Stimulated activated naive CD8-positive, alpha-beta T cell treated with anti-CD3 and anti-CD28 coated beads, Interleukin-15, Interleukin-2, amounts not matched to agents 100 ng/mL and 50 ng/mL, for 24 hours (primary cell): Measurements from ENCODE around the gene TBC1D5.

Source experiments
- H3K27ac Mint-ChIP-seq: one replicate; pipeline ENCODE4 v1.8.0; 2021; ENCODE audit warnings: mild to moderate bottlenecking, mixed read lengths
- H3K27me3 Mint-ChIP-seq: one replicate; pipeline ENCODE4 v1.8.0; 2021; ENCODE audit warnings: mixed read lengths
- H3K36me3 Mint-ChIP-seq: one replicate; pipeline ENCODE4 v1.8.0; 2021; ENCODE audit warnings: low read depth, mixed read lengths
- H3K4me1 Mint-ChIP-seq: one replicate; pipeline ENCODE4 v1.8.0; 2021; ENCODE audit warnings: low read depth, mixed read lengths
- H3K4me3 Mint-ChIP-seq: one replicate; pipeline ENCODE4 v1.8.0; 2021; ENCODE audit warnings: mild to moderate bottlenecking, mixed read lengths
- H3K9me3 Mint-ChIP-seq: one replicate; pipeline ENCODE4 v1.8.0; 2021; ENCODE audit warnings: mixed read lengths

Gene TBC1D5

DNA sequence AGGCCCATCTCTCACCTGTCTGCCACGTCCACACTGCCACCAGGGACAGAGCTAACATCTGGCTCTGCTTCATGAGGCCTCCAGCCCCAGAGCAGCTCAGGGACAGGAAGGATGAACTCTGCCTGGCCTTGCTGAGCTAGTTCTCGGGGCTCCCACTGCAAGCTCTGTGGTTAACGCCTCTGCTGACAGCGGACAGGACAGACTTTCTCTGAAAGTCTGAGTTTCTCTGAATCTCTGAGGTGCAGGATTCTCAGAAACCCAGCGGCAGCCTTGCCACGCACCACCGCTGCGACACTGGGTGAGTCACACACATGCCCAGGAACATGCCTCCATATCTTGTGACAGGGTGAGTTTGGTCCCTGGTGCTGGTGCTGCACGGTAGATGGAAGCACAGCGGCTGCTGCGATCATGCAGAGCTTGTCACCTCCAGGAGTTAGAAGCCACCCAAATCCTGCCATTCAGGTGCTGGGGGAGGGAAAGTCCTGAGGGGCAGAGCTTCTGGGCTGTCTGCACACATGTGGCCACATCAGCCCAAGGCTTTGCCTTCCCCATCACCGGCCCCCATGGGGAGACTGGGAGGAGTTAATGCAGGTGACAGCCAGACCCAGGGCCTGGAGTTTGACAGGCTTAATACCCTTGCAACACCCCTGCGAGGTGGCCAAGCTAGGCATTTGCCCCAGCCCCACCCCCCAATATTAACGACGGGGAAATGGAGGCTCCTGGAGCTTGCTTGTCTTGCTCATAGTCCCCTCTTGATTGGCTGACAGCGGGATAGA, 590.6 kb downstream of the TBC1D5 start:
- peak overlapping the region; percentile 87 for H3K27ac Mint-ChIP-seq
- peaks cover 9% of the 10 kb centered on the region for H3K9me3 Mint-ChIP-seq
- peaks cover 39% of the 10 kb centered on the region for H3K36me3 Mint-ChIP-seq
- H3K4me3 Mint-ChIP-seq = peak overlapping the region; percentile 58
- no peaks in the 10 kb centered on the region for H3K27me3 Mint-ChIP-seq
- H3K4me1 Mint-ChIP-seq = peaks cover 29% of the 10 kb centered on the region

DNA sequence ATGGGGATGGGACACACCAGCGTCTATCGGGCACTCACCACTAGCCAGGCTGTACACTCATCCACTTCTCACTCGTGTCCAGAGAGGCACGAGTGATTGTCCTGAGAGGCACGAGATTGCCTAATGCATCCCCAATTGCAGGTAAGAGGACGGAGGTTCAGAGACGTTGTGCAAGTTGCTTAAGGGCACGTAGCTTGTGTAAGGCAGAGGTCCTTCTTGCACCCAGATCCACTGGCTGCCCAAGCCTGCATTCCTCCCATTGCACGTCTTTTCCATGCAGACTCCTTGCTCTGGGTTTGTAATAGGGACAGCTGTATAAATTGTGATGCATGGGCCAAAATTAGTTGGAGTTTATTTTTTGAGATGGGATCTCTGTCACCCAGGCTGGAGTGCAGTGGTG, 593.4 kb downstream of the TBC1D5 start:
- Mint-ChIP-seq H3K27me3 (no peaks in the 10 kb centered on the region), H3K4me3 (no peak overlapping the region), H3K4me1 (peaks cover 39% of the 10 kb centered on the region), H3K27ac (no peak overlapping the region), H3K36me3 (peaks cover 26% of the 10 kb centered on the region), H3K9me3 (peaks cover 9% of the 10 kb centered on the region)

DNA sequence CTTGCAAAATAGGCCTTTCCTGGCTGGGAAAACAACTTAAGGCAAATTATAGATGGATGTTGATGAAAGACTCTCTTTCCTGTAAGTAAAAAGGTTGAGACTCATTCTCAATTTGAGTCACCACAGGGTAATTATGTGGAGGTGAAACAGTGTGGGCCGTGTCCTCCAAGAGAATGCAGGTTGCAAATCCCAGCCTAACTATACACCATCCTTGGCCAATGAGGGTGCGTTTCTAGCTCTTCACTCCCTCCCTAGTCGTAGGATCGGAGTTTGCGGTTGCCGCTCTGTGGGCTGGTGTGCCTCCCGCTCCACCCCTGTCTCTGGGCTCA, 597.8 kb downstream of the TBC1D5 start:
- Mint-ChIP-seq H3K4me3 (no peak overlapping the region), H3K27ac (no peak overlapping the region), H3K9me3 (no peaks in the 10 kb centered on the region)

DNA sequence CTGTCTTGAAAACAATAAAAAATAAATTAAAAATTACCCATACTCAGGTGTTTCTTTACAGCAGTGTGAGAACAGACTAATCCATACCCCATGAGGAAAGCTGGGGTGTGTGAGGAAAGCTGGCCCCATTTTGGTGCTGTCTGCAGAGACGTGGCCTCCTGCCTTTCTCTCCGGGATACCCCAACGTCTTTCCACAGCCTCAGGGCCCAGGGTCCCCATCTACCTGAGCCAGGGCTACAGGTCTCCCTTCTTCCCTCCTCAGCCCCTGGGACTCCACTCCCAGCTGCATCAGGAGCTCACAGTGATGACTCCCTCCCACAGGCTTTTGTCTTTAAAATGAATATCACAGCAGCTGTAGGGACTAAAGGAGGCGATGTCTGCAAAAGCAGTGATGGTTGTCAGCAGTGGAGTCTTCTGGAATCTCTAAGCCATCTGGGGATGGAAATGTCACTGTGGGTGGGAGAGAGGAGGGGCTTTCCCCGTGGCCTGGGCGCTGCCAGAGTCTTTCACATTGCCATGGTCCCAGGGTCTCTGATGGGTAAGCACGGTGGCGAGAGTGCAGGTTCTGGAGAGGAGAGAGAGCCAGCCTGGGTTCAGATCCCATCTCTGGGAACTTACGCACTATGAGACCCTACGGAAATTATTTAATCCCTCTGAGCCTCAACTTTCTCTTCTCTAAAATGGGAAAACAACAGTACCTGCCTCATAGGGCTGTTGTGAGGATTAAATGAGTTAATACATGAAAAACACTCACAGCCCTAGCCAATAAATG, 598.4 kb downstream of the TBC1D5 start:
- peaks cover 4% of the 10 kb centered on the region for H3K36me3 Mint-ChIP-seq
- peaks cover 11% of the 10 kb centered on the region for H3K4me1 Mint-ChIP-seq
- no peaks in the 10 kb centered on the region for H3K27me3 Mint-ChIP-seq
- no peaks in the 10 kb centered on the region for H3K9me3 Mint-ChIP-seq
- H3K4me3 Mint-ChIP-seq = no peak overlapping the region
- H3K27ac Mint-ChIP-seq = no peak overlapping the region

More for the DNA sequence above, 597.8 kb downstream of the TBC1D5 start:
- H3K4me1 Mint-ChIP-seq = peaks cover 11% of the 10 kb centered on the region
- peaks cover 4% of the 10 kb centered on the region for H3K36me3 Mint-ChIP-seq
- H3K27me3 Mint-ChIP-seq = no peaks in the 10 kb centered on the region

DNA sequence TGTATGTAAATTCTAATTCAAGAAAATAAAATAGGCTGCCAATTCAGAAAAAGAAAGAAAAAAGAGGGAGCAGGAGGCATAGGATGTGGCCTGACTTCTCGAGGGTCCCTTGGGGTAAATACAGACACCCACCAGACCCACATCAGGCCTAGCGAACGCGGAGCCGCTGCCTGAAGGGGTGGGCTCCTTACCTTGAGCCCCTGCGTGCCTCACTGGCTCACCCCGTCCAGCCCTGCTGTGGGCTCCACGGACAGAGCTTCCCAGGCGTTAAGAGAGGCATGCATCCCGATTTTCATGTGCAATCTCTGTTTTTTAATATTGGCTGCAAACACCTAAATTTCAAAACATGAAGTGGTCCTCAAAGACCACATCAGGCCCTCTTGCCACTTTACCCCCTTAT, 599.9 kb downstream of the TBC1D5 start:
- Mint-ChIP-seq H3K27ac (no peak overlapping the region), H3K4me3 (no peak overlapping the region), H3K36me3 (peaks cover 4% of the 10 kb centered on the region), H3K9me3 (no peaks in the 10 kb centered on the region), H3K27me3 (no peaks in the 10 kb centered on the region), H3K4me1 (peaks cover 11% of the 10 kb centered on the region)

DNA sequence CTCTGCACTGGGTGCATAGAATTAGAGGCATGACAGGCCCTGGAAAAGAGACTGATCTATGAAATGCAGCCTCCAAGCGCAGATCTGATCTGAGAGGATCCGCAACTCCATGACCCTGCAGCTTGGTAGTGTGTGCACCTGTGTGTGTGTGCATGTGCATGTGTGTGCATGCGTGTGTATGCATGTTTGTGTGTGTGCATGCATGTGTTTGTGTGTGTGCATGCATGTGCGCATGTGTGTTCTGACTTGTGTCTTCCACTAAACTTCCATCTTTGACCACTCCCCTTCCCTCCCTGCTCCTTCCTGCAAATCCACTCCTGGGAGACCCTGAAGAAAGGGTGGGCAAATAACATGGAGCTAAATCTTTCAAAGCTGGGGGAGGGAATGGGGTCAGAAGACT, 600.7 kb downstream of the TBC1D5 start:
- Mint-ChIP-seq H3K4me3 (no peak overlapping the region), H3K9me3 (no peaks in the 10 kb centered on the region), H3K27ac (no peak overlapping the region), H3K27me3 (no peaks in the 10 kb centered on the region), H3K4me1 (peaks cover 11% of the 10 kb centered on the region), H3K36me3 (peaks cover 4% of the 10 kb centered on the region)

DNA sequence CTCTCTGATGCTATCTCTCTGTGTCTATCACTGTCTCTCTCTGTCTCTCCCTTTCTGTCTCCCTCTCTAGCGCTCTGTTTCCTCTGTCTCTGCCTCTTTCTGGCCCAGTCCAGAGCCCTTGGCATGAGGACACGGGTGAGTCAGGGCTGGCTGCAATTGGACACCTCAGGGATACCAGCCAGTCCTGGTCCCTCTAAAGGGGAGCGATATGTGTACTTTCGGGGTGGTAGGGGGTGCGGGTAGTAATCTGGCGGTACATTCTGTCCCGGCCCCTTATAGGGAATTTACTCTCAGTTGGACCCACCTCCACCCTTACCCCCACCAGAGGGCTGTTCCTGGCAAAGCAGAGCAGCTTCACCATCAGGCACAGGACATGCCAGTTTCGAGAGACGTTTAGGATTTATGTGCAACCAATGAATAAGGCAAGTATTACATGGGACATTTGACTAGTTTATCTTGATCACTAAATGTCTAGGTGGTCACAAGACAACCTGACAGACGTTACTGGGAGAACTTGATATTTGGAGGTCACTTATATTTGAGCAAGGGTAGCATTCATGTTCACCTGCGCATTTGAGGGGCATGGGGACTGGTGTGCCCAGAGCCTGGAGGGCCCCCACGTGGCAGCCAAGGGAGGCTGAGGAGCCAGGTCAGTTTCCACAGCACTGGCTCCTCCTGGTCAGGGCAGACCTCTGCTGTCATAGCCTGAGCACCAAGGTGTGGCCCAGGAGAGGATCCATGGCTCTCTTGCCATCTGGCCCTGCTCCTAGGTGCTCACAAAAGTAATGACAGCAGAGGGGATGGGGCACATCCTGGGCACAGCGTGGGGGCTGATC, 601.5 kb downstream of the TBC1D5 start:
- Mint-ChIP-seq H3K36me3 (no peaks in the 10 kb centered on the region), H3K4me3 (no peak overlapping the region), H3K9me3 (no peaks in the 10 kb centered on the region), H3K27ac (no peak overlapping the region), H3K4me1 (peaks cover 11% of the 10 kb centered on the region), H3K27me3 (no peaks in the 10 kb centered on the region)

DNA sequence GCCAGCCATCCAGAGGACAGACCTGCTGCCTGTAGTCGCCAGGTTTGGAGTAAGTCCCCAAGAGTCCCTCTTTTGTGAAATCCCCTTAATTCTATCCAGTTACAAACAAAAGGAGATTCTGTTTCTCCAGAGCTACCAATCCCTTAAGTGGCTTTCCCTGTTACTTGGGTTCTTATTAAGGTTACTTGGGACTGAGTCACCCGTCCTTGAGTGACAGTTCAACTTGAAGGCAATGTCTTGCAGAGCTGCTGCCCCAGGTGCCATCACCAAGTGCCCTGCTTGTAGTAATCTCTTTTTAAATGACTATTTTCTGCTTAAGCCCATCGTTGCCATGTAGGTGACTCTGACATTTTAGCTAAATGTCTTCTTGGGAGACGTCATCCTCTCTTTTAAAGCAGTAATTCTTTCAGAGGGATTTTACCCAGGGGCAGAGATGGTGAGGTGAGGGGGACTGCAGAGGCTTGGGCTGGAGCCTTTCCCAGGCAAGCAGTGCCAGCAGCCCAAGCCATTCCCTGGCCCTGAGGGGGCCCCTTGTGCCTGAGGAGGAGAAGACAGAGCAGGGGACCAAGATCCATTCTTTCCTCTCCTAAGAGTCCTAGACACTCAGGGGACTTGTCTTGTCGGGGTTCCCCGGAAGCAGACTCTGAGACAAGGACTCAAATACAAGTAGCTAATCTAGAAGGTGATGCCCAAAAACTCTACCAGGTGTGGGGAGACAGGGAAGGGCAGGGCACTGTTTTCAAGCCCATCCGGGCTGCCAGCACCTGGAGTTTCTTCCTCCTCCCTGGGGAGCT, 604.0 kb downstream of the TBC1D5 start:
- Mint-ChIP-seq H3K4me3 (no peak overlapping the region), H3K27ac (no peak overlapping the region), H3K36me3 (no peaks in the 10 kb centered on the region), H3K27me3 (no peaks in the 10 kb centered on the region), H3K4me1 (no peaks in the 10 kb centered on the region), H3K9me3 (no peaks in the 10 kb centered on the region)

DNA sequence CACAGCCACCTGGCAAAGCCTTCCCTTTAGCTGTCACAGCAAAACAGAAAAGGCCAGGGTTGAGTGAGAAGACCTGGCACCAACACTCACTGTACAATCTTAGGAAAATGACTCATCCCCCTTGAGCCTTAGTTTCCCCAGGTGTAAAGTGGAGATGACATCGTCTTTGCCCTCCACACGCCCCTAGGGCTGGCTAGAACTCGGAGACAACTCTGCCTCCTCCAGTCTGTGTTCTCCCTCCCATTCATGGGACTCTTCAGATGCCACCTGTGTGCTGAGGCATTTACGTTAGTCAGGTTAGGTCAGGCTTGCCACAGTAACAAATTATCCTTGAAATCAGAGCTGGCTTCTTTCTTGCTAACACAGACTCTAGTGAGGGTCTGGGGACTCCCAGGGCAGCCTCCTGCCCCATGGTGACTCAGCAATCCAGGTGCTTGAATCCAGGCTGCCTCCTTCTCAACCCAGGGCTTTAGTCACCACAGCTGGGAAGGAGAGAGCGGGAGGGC, 605.1 kb downstream of the TBC1D5 start:
- Mint-ChIP-seq H3K4me1 (no peaks in the 10 kb centered on the region), H3K4me3 (no peak overlapping the region), H3K27me3 (no peaks in the 10 kb centered on the region), H3K36me3 (no peaks in the 10 kb centered on the region), H3K27ac (no peak overlapping the region), H3K9me3 (no peaks in the 10 kb centered on the region)

DNA sequence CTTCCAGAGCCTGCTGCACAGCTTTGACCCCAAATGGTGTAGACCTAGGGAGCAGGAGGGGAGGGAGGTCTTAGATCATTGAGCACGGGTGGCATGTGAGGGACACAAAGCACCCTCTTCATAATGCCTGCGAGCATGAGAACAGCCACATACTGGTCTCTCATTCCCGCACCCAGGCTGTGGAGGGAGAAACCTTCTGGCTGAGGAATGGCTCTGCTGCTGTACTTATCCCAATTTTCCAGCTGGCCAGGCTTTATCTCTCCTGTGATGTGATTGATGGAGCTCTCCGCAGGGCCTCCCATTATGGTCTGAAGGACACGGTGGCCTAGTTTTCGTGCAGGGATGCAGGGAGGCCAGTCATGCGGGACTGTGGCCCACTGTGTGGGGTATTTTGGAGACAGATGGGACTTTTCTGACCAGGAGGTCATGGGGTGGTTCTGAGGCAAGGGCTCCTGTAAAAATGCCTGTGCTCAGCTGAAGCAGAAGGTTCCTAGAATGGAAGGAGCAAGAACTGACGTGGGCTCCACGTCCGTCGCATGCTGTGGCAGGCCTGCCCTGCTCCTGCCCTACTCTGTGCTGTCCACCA, 606.2 kb downstream of the TBC1D5 start:
- Mint-ChIP-seq H3K4me3 (no peak overlapping the region), H3K9me3 (no peaks in the 10 kb centered on the region), H3K4me1 (no peaks in the 10 kb centered on the region), H3K27me3 (no peaks in the 10 kb centered on the region), H3K36me3 (no peaks in the 10 kb centered on the region), H3K27ac (no peak overlapping the region)

DNA sequence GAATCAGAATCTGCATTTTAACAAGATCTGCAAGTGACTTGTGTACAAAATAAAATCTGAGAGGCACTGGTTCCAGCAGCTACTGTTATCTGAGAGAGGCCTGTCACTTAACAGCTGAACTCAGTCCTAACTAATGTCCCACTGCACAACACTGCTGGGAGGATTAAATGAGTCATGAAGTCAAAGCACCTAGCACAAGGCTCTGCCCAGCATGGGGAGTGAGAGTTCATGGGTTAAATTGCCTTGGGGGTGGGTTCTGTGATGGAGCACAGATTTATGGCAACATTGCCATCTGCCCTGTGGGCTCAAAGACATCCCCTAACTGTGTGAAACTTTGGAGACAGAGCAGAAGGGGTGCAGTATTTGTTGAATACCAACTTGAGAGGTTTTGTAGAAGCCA, 606.7 kb downstream of the TBC1D5 start:
- H3K4me1 Mint-ChIP-seq = no peaks in the 10 kb centered on the region
- no peaks in the 10 kb centered on the region for H3K27me3 Mint-ChIP-seq
- no peak overlapping the region for H3K27ac Mint-ChIP-seq
- no peak overlapping the region for H3K4me3 Mint-ChIP-seq
- H3K9me3 Mint-ChIP-seq = no peaks in the 10 kb centered on the region
- H3K36me3 Mint-ChIP-seq = no peaks in the 10 kb centered on the region

DNA sequence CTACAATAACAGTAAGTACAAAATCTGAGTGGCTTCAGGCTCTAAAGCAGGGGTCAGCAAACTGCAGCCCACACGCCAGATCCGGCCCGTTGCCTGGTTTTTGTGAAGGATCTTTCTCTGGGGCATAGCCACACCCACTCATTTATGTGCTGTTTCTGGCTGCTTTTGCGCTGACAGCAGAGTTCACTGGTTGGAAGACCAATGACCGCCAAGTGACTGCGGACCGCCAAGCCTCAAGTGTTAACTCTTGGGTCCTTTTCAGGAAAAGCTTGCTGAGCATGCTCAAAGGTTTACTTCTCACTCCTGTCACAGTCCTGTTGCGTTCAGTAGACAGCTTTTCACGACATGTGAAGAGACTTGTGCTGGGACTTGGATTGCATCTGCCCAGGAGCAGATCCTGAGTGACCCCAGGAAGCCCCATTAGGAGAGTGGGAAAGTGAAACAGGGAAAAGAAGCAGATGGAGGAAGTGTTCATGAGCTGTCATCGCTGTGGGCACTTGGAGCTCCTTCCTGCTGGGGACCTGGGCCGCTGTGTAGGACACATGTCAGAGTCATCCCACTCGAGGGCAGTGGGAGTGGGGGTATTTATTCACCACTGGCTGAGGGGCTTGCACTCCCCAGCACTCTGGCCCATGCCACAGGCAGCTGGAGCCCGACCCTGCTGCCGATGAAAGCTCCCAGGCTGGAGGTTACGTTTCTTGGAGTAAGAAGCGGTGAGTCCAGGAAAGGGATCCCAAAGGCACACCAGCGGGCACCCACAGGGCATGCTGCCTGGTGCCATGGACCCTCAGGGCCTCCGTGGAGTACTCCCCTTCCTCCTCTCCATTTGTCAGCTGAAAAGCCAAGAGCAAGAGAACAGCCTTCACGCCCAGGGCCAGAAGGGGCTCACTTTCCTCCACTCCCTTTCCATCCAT, 608.5 kb downstream of the TBC1D5 start:
- H3K9me3 Mint-ChIP-seq = no peaks in the 10 kb centered on the region
- no peak overlapping the region for H3K4me3 Mint-ChIP-seq
- H3K27me3 Mint-ChIP-seq = no peaks in the 10 kb centered on the region
- no peak overlapping the region for H3K27ac Mint-ChIP-seq
- no peaks in the 10 kb centered on the region for H3K36me3 Mint-ChIP-seq
- no peaks in the 10 kb centered on the region for H3K4me1 Mint-ChIP-seq
